ENCODE measurements around the gene MVD.

Gene MVD

DNA sequence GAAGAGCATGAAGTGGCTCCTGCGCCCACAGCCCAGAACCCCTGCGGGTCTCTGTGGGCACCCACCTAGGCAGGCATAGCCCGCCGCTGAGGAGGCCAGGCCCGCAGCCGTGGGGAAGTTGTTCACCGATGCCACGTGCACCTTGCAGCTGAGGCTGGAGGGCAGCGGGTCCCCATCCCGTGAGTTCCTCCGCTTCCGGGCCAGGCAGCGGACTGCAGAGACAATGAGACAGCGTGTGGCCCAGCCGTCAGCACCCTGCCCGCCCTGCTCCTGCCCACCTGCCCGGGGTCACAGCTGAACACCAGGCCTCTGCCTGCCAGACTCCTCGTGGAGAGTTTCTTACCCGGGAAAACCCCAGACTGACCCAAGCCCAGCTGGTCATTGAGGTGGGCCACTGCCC, 5.5 kb downstream of the MVD start:
- in situ Hi-C loops (cut with HindIII; ENCODE audit: low sequenced_read_pairs) = no loop called here

- in situ Hi-C loops (cut with HindIII; ENCODE audit: low sequenced_read_pairs) = no loop called here
These were observed 6.5 kb downstream of the MVD start for GRCh38 chr16:88656291-88656980.

GRCh38 chr16:88655733-88656281, 7.1 kb downstream of the MVD start:
- in situ Hi-C loops (cut with HindIII; ENCODE audit: low sequenced_read_pairs) = no loop called here

GRCh38 chr16:88655053-88655732, 7.7 kb downstream of the MVD start:
- in situ Hi-C loops (cut with HindIII; ENCODE audit: low sequenced_read_pairs) = no loop called here

- in situ Hi-C loops (cut with HindIII; ENCODE audit: low sequenced_read_pairs) = no loop called here
These were observed 8.4 kb downstream of the MVD start for GRCh38 chr16:88654363-88655052.

DNA sequence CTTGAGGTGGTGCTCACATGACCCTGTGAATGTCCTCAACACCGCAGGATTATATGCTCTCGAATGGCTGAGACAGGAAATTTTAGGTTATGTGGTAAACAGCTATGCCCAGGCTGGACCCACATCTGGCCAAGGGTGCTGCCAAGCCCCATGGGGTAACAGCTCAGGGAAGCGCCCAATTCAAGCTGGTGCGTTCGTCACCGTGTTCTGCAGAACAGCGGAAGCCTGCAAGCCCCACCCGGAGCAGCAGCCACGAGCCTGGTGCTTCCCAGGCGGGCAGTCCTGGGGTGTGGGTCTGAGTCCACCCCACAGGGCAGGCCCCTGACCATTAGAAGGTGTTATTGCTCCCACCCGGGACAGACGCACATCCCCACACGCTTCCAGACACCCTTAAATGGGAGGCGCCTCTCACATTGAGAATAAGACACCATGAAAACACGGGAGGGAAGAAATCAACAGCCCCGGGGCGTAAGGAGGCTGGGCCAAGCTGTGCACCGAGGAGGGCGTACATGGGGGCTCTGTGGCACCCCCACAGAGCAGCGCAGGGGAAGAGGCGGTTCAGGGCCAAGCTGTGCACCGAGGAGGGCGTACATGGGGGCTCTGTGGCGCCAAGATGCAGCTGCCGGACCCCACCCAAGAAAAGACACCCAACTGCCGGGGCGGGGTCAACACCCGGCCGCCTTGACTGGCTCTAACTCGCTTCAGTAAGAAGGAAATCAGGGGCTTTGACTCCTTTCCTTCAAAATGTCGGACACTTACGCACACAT, 9.1 kb downstream of the MVD start:
- in situ Hi-C loops (cut with HindIII; ENCODE audit: low sequenced_read_pairs) = no loop called here

DNA sequence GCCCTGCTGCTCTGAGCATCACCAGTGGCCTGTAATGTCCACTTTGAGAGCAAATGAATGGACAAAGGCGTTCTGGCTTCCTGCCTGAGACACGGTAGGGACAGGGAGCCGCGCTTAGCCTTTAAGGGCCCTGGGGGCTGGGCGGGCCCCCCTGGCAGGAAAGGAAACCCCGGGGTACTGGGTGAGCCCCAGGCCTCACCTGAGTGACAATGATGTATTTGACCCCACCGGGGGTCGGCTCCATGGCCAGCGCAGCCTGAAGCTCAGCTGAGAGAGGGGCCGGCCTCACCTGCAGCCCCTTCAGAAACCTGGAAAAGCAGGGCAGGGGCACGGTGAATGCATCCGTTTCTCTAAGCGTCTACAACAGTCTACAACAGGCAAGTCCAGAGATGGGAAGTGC, 9.8 kb downstream of the MVD start:
- in situ Hi-C loops (cut with HindIII; ENCODE audit: low sequenced_read_pairs) = no loop called here

DNA sequence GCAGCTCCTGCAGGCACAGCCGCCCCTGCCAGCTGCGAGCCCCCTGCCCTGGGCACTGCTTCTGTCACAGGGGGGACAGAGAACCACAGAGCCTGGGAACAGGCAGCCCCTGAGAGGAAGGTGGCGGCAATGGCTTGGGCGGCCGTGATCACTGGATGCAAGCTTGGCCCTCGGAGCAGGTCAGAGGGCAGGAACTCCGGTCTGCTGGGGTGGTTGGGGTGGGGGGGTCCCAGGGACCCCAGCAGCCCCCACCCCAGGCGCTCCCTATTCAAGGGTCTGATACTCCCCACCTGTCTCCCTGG, 10.2 kb downstream of the MVD start:
- in situ Hi-C loops (cut with HindIII; ENCODE audit: low sequenced_read_pairs) = no loop called here

DNA sequence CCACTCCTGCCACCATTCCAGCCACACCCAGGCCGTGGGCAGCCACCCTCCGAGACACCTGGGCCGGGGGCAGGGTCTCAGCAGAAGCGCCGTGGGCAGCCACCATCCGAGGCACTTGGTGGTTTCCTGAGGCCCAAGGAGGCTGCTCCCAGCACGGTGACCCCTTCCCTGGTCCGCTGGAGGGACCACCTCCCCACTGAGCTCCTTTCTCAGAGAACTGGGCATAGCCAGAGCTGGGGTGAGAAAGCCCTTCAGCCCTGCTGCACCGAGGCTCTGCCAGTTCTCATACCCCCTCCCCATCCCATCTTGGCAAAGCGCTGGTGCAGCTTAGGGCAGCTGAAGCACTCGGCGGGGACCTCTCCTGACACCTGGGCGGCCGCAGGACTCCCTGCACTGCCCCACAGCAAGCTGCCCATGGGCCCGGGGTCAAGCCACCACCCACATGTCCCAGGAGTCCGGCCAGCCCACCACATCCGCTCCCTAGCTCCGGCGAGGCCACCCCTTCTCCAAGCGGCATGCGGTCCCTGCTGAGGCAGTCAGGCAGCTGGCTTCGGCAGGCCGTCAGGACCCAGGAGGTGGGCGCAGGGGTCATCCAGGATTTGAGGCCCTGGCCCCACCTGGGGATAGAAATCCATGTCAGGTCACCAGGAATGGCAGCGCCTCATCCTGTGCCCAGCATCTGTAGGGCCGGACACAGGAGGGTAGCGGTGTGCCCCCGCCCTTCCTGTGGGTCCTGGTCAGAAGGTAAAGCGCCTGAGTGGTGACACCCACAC, 10.7 kb downstream of the MVD start:
- in situ Hi-C loops (cut with HindIII; ENCODE audit: low sequenced_read_pairs) = no loop called here

- in situ Hi-C loops (cut with HindIII; ENCODE audit: low sequenced_read_pairs) = no loop called here
These were observed 11.5 kb downstream of the MVD start for GRCh38 chr16:88651276-88651988.

DNA sequence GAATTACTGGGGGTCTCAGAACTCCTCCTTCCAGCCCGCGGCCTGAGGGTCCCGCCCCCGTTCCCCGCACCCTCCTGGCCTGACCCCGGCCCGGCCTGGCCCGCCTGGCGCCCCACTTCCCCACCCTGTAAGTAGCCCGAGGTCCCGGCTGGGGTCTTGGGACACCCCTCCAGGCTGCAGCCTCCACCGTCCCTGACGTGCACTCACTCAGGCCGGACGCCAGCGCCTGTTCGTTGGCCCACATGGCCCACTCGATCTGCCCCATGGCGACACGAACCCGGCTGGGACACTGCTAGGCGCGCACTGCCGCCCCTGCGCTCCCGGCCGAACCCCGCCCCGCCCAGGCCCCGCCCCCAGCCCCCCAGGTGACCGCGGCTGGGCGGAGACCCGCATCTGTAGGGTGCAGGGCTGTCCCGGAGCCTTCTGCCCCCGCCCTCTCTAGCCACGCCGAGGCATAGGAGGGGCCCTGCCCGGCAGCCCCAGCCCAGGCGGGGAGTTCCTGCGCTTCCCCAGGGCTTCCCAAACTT, 12.1 kb downstream of the MVD start, which contains the start of gene CYBA:
TSS of gene CYBA (minus strand) at position 305 of the 527 bp plus-strand sequence. CDS start at position 265, 40 bp downstream.
- in situ Hi-C loops (cut with HindIII; ENCODE audit: low sequenced_read_pairs) = no loop called here

DNA sequence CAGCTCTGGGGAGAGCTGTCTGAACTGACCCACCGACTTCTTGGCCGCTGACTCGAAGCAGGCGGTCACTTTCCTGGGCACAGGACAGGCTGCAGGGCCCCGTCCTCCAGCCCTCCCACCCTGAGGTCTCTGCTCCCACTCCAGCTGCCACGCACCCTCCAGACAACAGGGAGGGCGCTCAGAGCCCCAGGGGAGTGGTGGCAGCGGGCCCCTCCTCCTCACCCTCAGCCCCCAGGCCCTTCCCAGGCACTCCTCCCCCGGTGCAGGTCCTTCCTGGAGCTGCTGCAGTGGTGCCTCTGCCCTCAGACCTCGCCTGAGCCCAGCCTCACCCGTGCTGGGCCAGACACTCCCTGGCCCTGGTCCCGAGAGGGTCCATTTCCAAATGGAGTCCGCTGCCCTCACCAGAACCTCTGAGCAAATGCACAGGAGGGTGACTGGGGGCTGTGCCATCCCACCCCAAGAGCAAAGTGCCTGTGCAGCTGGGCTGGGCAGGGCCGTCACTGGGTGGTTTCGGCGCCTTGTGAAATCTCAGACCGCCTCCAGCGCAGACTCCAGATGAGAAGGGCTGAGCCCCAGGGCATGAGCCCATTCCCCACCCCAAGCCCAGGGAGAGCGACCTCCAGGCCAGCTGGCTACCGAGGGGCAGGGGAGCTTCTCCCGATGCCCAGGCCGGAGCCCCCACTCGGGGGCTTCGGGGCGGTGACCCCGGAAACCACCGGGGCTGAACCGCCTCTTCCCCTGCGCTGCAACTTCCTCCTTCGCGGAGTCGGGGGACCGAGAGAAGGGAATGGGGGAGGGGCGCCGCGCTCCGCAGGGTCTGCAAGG, 12.8 kb downstream of the MVD start:
- in situ Hi-C loops (cut with HindIII; ENCODE audit: low sequenced_read_pairs) = no loop called here

- in situ Hi-C loops (cut with HindIII; ENCODE audit: low sequenced_read_pairs) = no loop called here
These were observed 13.5 kb downstream of the MVD start for GRCh38 chr16:88649195-88649923.

GRCh38 chr16:88647178-88648070, 15.5 kb downstream of the MVD start:
- in situ Hi-C loops (cut with HindIII; ENCODE audit: low sequenced_read_pairs) = no loop called here

GRCh38 chr16:88646345-88647034, 16.4 kb downstream of the MVD start:
- in situ Hi-C loops (cut with HindIII; ENCODE audit: low sequenced_read_pairs) = no loop called here

DNA sequence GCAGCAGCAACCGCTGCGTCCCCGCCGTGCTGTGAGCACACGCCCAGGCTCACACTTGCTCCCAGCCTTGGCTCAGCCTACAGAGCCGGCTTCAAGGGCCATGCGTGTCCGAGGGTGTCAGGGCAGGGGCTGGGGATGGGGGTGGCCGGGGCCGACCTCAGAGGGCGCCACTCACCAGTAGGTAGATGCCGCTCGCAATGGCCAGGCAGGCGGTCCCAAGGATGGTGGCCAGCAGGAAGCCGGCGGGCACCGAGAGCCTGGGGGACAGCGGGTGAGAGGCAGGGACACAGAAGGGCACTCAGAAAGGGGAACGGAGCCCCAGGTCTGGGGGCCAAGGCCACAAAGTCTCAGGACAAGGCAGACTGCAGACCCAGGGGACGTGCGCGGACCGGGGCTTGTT, 16.9 kb downstream of the MVD start:
- in situ Hi-C loops (cut with HindIII; ENCODE audit: low sequenced_read_pairs) = no loop called here
